Stimulated activated CD4-positive, alpha-beta T cell treated with anti-CD3 and anti-CD28 coated beads, Interleukin-1b, Interleukin-23, amount 100 ng/mL, for 48 hours (primary cell): Measurements from ENCODE around the gene CFAP45.
"Not testable (repeated sequence)": the region's sequence is repeated elsewhere in the genome, so short reads cannot be mapped to it uniquely, and the experiment has no call there.

ENCODE experiments used
- DNase-seq: peaks from one replicate; pipeline ENCODE4 v3.0.0-alpha.2; 2020

CFAP45 gene

DNA sequence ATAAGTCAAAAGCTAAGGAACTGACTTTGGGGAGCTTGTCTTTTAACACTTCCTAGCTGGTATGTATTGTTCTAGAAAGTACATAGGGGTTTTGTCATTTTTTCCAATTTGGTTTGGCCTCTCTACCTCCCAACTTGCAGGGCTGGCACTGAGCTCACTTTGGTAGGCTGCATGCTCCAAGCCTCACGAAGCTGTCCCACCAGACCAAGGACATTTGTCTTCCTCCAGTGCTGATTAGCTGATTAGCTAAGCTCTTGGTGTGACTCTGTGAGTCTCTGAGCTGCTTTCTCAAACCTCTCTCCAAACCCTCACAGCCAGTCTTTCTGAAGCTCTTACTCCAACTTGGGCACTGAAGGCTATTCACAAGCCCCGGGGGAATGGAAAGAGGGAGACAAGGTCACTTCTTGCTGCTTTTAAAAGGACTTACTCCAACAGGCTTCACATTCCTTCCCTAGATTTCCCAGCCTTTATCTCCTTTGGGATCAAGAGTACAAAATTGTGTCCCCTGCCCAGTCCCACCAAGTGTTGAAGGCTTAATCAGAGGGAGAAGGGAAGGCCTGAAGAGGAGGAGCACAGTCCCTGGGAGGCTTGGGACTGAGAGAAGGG is 893 bp upstream of the CFAP45 start:
- no peak for DNase-seq

DNA sequence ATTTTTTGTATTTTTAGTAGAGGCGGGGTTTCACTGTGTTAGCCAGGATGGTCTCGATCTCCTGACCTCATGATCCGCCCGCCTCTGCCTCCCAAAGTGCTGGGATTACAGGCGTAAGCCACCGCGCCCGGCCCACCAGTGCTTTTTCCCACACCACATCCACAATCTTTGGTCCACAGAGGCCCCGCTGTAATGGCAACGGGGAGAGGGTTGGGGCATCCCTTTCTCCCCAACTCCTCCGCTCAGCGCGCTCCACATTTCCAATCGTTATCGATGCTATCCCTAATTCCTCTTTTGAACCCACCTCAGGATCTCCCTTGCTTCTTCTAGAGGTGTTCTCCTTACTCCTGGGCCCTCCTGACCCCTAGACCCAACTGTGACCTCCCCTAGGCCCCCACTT is 331 bp downstream of the CFAP45 start:
- not testable (repeated sequence) for DNase-seq

DNA sequence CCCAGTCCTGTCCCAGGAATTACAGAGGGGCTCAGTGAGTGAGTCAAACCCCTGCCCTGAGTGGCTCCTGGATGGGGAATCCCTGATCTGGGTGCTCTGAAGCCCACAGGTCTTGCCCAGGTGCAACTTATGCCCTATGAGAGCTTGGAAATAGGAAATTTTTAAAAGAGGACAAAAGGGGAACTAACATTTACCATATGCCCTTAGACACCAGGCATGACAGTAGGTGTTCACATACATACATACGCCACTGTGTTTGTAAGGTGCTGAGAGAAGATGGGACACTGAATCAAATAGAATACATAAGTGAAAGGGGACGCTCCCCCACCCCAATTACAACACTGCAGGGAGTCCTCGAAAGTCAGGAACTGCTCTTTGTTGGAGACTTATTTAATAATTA is 1.4 kb downstream of the CFAP45 start:
- no peak for DNase-seq

GRCh38 chr1:159897962-159898361 is 2.0 kb downstream of the CFAP45 start:
- DNase-seq = no peak

- no peak for DNase-seq
Observed at GRCh38 chr1:159896546-159896930, 3.4 kb downstream of the CFAP45 start.

DNA sequence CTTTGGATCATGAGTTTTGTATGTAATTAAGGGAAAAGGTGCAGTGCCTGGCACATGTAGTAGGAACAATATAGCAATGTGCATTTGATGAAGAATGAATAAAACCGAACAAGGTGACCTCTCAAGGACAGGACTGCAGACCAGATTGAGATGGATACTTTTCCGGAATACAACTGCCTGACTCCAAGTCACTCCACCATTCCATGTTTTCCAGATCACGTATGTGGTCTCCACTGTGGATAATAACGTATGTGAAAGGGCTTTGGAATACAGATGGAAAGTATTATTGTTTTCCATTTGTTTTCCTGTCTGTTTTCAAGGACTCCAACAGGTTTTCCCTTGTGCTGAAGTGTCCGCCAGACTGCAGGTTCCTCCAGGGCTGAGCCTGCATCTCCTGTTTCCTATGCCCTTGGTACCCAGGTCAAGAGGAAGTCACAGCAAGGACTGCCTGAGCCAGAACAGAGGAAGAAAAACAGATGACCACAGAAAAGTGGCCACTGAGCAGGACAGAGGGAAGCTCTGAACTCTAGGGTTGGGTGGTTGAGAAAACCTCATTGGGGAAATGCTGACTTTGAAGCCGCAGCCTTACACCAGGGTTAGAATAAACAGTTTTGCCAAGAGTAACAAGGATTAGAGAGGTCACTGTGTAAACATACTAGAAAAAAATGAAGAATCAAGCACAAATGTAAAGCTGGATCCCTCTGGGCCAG is 4.0 kb downstream of the CFAP45 start:
- no peak for DNase-seq

DNA sequence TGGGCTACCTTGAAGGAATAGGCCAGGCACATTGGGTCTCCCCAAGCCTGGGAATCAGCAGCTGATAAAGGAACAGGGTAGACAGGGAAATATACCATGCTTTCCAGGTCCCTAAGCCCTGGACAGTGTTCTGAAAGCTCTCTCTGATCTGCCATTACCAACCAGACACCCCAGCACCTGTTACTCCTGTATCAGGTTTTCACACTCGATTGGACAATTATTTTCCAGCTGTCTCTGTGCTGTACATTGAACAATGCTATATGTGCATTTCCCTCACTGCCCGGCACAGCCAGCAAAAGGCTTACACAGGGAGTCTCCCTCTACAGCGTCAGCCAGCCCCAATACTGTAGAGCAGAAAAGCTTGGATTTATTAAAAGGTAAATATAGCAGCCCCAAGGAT is 4.7 kb downstream of the CFAP45 start:
- no peak for DNase-seq

DNA sequence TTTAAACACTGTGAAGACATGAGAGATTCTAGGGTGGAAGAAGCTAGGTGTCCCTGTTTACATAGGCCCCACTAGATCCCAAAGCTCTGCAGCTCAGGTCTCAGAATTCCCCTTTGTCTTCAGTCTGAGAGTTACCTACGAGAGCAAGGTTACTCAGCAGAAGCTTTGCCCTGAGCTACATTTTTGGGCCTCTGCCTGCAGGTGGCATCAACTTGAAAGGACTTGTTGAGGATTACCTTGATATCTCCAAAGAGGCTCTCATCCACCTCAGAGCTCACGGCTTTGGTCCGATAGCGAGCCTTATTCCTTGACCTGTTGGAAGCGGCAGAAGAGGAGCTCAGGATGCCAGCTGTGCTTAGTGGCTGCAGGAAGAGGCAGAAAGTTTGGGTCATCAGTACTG is 7.0 kb downstream of the CFAP45 start:
- no peak for DNase-seq

DNA sequence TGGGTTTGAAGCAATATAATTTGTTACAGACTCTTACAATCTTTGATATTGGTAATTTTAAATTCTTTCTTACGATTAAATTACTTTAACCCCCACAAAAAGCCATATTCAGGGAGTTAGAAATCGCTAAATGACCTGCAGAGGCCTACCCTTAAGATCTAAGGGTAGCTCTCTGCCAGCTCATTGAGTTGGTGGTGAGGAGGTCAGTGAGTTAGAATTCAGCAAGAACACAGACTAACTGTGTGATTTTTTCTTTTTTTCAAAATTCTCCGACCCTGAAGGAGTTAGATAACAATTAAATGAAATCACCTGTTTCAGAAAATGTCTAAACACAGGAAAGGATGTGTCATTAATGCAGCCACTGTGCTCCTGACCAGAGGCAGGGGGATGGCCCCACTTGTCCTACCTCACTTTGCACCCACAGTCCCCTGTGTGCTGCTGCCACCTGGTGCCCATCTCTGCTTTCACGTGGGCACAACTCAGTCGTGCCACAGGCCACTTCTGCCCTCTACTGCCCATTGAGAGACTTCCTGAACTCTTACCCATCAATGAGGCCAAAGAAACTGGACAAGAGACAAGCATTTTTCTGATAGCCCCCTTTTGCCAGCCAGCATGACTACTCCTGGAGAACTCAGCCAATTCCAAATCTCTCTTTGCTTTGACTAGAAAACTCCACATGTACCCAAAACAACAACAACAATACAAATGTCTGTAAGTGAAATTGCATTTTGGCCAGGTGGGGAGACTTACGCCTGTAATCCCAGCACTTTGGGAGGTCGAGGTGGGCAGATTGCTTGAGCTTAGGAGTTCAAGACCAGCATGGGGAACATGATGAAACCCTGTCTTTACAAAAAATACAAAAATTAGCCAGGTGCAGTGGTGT is 8.4 kb downstream of the CFAP45 start:
- peak; percentile 75 for DNase-seq

DNA sequence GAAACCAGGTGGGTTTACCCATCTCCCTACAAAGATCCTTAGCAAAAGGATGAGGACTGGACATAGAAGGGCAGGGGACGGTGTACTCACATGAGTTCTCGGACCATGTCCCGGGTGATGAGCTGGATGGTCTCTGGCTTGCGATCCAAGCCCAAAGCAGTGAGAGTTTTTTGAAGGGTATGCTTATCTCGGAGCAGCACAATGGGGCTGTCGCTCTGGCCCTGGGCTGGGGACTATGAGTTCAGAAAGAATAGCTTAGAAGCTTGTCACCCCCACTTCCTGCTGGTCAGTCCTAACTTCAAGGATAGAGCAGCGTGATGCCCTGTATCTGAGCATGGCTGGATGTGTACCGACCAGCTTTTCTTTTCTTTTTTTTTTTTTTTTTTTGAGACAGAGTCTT is 9.6 kb downstream of the CFAP45 start:
- DNase-seq = no peak

DNA sequence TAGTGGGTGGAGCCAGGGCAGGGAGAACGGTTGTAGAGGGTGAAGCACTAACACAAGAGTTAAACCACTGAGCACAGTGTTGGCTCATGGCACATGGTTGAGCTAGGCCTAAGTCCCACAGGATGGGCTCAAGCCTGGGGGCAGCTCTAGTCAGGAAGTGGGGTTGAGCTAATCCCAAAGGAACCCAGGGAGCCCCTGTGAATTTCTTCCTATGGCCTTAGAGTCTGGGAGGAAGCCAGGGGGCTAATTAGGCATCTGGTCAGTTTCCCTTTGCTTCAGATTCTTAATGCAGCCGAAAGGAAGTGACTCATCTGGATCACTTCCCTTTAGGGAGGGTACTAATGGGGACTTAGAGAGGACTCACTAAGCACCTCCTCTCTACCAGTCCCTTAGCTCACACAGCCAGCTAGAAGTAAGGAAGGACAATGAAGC is 10.1 kb downstream of the CFAP45 start:
- no peak for DNase-seq

GRCh38 chr1:159889202-159889601 is 10.8 kb downstream of the CFAP45 start:
- no peak for DNase-seq

GRCh38 chr1:159884296-159884695 is 15.7 kb downstream of the CFAP45 start:
- no peak for DNase-seq

GRCh38 chr1:159883134-159883533 is 16.8 kb downstream of the CFAP45 start:
- no peak for DNase-seq

DNA sequence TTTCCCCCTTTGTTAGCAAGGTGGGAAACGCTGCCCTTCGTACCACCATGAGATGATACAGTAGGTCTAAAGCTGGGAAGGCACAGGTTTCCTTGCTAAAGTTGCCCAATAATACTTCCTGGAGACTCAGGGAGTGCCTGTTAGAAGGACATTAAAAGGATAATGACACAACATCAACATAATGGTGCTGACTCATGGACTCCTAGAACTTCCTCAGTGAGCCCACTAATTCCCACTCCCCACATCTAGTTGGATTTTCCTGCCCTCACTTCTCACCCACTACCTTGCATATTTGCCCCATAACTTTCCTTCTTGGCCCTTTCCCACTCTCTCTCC is 17.5 kb downstream of the CFAP45 start:
- no peak for DNase-seq

GRCh38 chr1:159881622-159882526 is 18.1 kb downstream of the CFAP45 start:
- peak; percentile 8 for DNase-seq

DNA sequence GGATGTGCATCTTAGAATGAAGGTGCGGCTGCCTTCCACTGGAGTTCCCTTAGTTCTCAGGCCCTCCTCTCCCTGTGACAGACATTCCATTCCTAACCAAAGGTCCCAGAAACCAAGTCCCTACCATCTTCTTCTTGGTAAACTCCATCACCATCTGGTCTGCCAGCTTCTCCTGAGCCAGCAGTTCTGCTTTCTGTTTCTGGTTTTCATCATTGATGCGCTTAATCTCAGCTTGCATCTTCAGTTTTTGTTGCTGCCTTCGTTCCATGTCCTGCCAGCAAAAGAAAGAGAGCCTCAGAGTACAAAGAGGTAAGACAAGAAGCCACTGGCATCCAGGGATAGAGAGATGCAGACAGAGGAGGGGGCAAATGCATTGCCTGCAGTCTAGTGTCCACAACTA is 19.5 kb downstream of the CFAP45 start:
- no peak for DNase-seq

- no peak for DNase-seq
Observed at GRCh38 chr1:159879977-159880376, 20.0 kb downstream of the CFAP45 start.

GRCh38 chr1:159879136-159879535 is 20.8 kb downstream of the CFAP45 start:
- DNase-seq = no peak

DNA sequence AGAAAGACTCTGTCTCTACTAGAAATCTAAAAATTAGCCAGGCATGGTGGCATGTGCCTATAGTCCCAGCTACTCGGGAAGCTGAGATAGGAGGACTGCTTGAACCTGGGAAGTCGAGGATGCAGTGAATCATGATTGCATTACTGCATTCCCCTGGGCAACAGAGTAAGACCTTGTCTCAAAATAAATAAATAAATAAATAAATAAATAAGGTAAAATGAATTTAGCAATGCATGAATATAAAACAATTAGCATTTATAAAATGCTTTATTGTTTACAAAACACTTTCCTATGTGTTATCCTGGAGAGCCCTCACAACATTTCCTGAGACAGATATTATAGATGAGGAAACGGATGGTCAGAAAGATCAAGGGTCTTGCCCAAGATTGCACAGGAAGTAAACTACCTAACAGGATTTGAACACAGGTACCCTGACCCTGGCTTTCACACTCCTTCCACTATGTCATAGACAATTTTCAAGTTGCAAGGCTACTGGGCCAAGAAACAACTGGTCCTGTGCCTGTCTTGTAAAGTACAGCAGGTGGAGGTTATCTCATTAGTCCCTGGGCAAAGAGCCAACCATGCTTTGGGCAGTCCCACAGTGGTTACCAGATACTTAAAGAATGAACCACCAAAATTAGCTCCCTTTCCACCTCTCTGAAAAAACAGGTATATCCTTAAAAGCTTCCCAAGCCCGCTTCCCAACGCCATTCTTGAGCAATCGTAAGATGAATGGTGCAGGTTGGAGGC is 22.1 kb downstream of the CFAP45 start:
- no peak for DNase-seq

- DNase-seq = no peak
Observed at GRCh38 chr1:159873530-159874143, 26.3 kb downstream of the CFAP45 start.

DNA sequence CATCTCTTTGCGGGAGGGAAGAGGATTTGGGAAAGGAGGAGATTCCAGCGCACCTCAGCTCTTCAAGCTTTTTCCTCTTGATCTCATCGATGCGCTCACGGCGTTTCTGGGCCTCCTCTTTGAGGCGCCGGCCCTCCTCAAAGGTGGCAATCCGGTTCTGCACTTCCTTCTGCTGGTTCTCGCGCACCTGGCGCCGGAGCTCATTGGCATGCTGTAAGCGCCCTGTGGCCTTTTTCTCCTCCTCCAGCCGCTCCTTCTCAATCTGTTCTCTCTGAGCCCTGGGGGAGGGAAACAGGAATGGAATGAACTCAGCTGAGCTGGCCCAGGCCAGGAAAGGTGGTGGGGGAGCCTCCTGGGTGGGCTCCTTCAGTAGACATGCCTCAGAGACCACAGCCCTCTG is 27.1 kb downstream of the CFAP45 start:
- DNase-seq = no peak
